NCI-H128 (cell line): ENCODE data around the gene ZSCAN25.
"Not testable (repeated sequence)": the region's sequence is repeated elsewhere in the genome, so short reads cannot be mapped to it uniquely, and the experiment has no call there.

ENCODE experiments used
- DNase-seq: peaks from one replicate; lab custom pipeline; 2025; ENCODE audit not compliant: unreplicated experiment; lab: John Stamatoyannopoulos, UW

ZSCAN25 gene

DNA sequence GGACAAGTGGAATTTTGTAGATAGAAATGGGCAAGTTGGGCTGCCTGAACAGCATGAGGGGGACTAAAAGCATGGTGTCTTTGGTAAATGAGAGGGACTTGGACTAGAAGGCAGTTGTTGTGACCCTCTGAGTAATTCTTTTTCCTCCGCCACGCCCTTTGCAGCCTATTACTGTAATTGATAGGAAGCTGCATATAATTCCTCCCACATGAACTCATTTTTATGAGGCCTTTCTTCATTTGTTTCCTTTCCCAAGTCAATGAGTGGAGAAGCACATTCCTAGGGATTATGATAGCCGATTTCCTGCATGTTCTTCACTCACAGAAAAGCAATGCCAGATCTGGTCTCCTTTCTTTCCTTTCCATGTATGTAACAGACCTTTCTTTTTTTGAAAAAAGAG is 27.7 kb downstream of the ZSCAN25 start:
- DNase-seq = no peak

DNA sequence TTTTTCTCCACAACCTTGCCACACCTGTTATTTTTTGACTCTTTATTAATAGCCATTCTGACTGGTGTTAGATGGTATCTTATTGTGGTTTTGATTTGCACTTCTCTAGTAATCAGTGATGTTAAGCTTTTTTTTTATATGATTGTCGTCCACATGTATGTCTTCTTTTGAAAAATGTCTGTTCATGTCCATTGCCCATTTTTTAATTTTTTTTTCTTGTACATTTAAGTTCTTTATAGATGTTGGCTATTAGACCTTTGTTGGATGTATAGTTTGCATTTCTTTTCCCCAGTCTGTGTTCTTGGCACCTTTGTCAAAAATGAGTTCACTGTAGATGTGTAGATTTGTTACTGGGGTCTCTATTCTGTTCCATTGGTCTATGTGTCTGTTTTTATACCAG is 28.8 kb downstream of the ZSCAN25 start:
- no peak for DNase-seq

DNA sequence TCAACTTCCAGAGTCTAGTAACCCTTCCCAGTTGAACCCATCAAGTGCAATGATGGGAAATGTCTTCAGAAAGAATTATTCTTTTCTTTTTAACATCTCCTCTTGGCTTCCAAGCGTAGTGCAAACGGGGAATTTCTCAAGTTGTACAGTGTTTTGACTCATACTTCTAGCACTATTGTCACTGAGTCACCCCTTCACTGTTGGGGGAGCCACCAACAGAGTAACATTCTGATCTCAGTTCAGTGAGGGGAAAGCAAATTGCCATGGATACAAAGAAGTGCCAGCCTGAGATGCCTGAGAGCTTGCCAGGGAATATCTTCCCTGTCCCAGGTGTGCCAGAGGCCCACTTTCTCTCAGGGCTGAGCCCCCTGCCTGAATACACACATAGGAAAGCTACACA is 32.1 kb downstream of the ZSCAN25 start:
- no peak for DNase-seq

DNA sequence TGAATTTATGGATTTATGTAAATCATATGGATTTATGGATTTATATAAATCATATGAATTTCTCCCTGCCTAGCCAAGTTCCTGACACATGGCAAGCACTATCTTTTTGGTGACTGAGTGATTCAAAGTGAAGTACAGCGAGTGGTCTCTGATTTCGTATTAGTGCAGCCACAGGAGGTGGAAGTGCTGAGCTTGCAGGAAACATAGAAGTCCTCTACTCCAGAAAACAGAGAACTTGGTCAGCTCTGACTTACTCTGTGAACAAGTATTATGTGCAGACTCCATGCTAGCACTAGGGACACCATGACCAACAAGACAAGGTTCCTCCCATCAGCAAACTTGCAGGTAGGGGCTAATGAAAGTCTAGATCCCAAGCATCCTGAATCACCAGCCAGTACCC is 34.5 kb downstream of the ZSCAN25 start:
- DNase-seq = no peak

DNA sequence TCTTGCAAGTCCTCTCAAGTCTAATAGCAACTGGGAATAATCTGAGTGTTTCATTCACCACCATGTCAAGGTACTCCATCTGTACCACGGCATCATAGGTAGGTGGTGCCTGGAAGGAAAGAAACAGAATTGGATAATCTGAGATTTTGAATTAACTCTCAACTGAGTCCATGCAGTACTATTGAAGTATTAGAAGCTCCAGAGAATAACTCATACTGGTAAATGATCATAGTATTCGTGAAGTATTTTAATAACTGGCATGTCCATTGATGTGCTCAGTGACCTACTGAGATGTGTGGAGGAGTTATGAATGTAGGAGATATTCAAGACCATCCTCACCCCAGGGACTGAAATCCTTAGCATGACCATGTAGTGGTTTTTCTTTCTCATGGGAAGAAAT is 35.9 kb downstream of the ZSCAN25 start:
- no peak for DNase-seq

DNA sequence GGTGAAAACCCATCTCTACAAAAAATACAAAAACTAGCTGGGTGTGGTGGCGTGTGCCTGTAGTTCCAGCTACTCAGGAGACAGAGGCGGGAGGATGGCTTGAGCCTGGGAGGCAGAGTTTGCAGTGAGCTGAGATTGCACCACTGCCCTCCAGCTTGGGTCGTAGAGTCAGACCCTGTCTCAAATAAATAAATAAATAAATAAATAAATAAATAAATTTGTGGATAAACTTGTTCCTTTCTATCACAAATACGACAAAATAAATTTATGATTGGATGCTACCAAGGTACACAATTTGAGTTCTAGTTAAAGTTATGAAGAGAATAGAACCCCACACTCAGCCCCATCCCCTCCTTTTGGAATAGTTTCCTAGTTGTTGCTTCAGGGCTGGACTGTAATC is 36.5 kb downstream of the ZSCAN25 start:
- not testable (repeated sequence) for DNase-seq

DNA sequence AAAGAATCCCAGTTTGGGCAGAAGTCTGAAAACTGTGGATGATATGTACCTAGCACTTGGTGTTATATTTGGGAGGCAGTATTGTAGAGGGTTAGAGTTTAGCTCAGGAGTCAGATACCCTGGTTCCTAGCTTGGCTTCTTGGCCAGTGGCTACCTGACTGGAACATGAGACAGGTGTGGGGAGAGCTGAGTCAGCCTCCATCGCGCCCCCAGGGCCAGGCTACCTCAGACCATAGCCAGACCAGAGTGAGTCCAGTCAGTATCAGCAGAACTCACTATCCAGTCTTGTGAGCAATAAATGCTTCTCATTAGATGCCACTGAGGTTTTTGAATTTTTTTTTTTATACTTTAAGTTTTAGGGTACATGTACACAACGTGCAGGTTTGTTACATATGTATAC is 37.0 kb downstream of the ZSCAN25 start:
- DNase-seq = no peak

DNA sequence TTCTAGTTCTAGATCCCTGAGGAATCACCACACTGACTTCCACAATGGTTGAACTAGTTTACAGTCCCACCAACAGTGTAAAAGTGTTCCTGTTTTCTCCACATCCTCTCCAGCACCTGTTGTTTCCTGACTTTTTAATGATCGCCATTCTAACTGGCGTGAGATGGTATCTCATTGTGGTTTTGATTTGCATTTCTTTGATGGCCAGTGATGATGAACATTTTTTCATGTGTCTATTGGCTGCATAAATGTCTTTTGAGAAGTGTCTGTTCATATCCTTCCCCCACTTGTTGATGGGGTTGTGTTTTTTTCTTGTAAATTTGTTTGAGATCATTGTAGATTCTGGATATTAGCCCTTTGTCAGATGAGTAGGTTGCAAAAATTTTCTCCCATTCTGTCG is 37.9 kb downstream of the ZSCAN25 start:
- DNase-seq = not testable (repeated sequence)

DNA sequence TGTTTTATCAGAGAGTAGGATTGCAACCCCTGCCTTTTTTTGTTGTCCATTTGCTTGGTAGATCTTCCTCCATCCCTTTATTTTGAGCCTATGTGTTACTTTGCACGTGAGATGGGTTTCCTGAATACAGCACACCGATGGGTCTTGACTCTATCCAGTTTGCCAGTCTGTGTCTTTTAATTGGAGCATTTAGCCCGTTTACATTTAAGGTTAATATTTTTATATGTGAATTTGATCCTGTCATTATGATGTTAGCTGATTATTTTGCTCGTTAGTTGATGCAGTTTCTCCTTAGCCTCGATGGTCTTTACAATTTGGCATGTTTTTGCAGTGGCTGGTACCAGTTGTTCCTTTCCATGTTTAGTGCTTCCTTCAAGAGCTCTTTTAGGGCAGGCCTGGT is 41.1 kb downstream of the ZSCAN25 start:
- DNase-seq = not testable (repeated sequence)

DNA sequence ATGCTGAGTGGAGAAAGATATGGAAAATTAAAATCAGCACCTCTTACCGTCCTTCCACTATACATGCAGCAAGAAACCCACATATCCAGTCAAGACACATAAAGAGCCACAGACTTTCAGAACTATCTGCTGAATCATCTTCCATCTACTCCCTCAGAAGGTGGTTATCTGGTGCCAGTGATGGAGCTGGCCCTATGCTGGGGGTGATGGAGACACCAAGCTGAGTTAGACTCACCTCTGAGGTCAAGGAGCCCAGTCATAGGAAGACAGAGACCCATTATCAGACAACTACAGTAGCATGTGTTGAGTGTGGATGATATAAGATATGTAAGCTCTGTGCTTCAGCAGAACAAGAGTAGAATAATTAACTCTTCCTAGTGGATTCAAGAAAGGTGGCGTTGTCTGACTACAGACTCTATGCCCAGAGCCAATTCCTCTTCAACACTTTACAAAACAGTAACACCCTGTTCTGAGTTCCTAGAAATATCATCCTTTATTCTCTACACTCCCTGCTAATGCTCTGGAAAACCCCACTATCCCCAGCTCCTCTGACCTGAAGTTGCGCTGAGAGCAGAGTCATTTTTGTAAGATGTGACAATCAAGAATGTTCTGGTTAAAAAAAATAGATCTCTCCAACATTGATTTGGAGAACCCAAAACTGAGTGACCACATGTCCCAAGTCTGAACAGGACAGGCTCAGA is 48.7 kb downstream of the ZSCAN25 start:
- no peak for DNase-seq

DNA sequence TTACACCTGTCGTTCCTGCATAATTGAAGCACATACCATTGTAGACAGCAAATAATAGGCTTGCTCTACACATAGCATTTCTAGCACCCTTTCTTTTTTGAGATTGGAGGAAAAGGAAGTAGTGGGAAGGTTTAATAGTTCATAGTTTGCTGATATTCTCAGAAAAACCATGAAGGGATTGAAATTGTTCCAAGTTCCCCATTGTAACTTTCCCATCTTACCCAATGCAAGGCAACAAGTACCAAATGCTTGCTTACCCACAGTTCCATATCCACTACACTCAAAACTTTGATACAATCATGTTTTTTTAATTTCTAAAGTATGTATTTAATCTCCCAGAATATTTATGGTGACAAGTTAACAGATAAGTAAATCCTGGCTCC is 49.3 kb downstream of the ZSCAN25 start:
- no peak for DNase-seq

DNA sequence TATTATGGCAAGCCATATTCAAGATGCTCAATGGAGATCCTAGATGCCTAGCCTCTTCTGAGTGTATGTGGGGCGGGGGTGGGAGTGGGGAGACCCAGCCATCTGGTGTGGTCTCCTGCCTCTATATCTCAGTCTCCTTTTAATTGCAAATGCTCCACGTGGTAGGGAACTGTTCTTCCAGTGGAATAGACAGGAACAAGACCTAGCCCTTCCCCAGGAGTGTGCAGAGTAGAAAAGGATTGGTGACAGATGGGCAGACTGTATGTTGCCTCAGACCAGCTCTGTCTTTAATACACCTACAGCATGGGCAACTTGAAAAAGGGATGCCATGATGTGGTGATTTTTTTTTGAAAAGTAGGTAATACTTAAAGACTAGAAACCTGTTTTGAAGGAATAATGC is 50.4 kb downstream of the ZSCAN25 start:
- DNase-seq = no peak

DNA sequence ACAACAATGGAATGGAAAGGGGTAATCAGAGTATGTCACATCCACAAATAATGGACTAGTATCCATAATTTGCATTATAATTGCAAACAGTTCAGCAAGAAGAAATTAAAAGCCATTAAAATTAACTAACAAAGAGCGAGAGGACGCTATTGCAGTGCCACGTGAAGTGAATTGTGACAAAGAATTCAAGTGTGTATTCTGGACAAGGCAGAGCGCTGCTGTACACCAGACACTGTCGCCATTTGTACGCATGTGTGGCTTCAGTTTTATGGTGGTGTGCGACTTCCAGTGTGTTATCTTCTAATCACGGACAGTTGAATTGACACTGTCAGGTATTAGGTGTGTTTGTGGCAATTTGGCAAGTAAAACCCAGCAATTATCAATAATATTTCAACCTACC is 51.8 kb downstream of the ZSCAN25 start:
- no peak for DNase-seq

DNA sequence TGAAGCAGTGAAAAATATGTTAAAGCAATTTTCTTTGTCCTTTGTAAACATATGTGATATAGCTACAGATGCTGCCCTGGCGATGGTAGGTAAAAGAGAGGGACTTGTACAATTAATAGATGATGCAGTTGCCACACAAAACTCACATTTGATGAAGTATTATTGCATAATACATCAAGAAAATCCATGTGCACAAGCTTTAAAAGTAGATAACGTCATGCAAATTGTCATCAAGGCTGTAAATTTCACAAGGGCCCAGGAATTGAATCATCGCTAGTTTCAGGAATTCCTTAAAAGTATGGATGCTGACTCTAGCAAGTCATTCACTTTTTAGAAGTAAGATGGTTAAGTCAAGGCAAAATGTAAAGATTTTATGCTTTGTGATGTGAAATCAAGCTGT is 53.0 kb downstream of the ZSCAN25 start:
- no peak for DNase-seq

DNA sequence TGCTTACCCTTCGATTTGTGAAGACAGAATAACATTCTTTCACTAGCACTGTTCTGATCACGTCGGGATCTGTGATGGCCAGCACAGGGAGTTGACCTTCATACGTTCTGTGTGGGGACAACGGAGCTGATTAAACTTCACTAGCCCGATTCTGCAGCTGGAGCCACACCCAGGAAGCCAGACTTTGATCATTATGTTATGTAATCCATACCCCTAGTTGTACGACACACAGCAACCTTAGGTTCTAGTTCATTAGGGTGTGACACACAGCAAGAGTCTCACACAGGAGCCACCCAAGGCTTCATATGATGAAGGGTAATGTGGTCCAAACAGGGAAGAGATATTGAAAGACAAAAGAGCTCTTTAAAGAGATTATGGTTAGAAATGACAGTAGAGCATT is 55.8 kb downstream of the ZSCAN25 start:
- DNase-seq = no peak

DNA sequence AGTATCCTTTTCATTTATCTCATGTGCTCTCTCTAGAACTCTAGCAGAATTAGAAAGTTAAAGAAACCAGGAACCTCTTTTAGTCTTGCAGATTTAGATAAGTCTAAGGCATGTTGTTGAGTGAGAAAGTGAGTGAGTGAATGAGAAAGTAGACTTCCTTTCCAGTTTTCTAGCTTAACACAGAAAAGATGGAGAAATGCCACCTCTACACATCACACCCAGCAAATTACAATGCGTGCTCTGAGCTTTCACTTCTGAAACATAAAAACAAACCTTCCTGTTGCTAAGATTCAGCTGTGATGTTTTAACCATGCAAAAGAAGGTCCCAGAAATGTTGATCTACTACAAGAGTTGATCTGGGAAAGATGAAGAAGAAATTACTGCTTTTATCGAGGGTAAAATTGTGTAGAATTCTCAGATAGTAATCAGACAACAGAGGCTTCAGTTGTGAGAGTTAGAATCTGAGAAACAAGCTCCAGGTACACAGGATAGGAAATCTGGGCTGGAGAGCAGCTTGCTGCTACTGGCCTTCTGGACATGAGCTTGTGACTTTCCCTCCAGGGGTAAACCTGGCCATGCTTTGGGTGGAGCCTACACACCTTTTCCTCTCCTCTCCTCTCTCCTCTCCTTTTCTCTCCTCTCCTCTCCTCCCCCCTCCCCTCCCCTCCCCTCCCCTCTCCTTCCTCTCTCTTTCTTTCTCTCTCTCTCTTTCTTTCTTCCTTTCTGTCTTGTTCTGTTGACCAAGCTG is 58.4 kb downstream of the ZSCAN25 start:
- no peak for DNase-seq

DNA sequence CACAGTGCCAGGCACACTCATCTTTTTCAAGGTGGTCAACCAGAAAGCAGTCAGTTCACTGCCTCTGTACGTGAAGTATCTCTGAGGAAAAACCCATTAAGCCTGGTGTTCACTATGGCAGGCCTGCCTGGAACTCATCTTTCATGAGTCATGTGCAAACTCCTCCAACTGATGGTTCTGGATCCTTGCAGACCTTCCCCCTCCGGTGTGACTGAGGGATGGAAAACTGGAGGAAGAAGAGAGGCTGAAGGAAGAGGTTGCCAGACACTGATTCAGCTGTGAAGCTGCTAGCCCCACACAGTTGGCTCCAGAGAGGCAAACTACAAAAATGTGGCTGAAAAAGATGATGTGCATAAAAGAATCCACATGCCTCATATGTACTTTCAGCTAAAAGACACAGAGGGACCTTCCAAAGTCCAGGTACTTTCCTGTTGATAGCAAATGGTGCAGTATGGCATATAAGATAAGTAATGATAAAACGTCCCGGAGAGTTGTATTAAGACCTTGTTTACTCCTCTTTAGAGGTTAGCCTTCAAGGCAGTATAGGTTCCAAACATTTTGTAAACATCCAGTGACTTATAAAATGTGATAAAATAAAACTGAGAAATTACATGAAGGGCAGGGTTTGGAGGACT is 60.4 kb downstream of the ZSCAN25 start:
- DNase-seq = no peak

DNA sequence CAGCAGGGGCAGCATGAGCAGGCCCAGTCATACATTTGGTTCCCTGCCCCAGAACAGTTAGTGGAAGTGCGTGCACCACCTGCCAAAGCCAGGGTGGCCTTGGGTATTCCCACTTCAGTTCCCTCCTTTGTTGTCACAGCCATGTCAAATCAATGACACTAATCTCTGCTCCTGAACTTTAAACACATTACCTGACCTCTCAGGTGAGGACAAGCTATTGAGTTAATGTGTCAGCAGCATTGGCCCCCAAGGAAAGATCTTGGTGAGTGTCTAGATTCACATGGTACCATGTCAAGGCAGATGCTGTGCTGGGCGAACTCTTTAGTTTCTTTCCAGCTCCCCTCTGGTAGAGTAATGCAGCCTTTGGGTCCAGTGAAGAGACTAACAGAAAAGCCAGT is 60.9 kb downstream of the ZSCAN25 start:
- no peak for DNase-seq

DNA sequence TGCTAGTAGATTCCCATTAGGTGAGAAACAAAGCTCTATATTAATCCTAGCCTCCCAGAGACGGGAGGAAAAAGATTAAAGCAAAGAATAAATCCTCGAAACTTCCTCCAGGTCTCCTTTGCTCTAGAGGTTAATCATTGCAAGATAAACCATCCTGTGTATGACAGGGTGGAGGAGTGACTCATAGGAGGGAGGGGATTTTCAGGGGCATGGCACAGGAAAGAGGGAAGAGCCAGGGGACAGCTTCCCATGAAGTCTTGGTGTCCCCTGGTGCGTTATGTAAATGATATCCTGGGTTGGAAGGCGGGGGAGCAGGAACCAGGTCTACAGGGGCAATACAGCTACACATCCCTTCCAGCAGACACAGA is 62.3 kb downstream of the ZSCAN25 start:
- DNase-seq = no peak

DNA sequence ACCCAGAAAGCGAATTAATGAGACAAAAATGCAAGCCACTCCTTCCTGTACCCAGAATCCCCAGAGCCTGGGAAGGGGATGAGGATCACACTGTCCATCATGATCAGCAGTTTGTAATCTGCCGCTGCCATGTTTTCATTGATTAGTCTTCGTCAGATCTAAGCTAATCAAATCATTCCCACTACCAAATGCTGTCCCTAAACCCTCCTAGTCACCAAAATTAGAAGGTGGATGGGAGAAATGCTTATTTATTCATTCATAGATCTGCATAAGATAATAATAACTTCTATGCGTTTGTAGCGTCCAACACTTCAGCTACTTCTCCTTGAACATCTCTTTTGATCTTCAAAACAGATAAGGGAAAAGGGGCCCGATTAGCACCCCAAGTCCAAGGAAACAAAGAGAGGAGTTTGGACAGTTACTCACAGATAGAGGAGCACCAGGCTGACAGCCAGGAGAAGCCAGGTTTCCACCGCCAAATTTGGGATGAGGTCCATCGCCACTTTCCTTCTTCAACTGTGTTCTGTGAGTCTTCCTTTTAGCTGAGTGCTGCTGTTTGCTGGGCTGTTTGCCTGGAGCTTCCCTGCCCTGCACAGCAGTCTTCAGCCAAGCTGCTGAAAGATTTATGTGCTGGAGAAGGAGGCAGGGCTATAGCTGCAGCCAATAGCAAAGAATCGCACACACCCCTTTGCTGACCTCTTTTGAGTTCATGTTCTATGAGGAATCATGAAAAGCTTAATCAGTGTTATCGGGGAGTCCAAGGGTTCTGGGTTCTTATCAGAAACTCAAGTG is 62.9 kb downstream of the ZSCAN25 start, which contains the start of gene CYP3A5:
Gene CYP3A5 (minus strand): TSS at position 597 of the 792 bp plus-strand sequence. CDS start 100 bp downstream, at position 497.
- DNase-seq = no peak
